GM10248 (cell line): Measurements from ENCODE around the gene FILIP1L.

Experiments used
- CTCF ChIA-PET: fragments of 300-600 bp; sonication (Branson Sonifier 250); formaldehyde crosslinking; extraction: SDS; loops from one replicate; lab custom pipeline; 2021; ENCODE audit warnings: antibody characterized with exemption; lab: Yijun Ruan, JAX
- POLR2A ChIA-PET: fragments of 350-650 bp; sonication (Branson Sonifier 250); formaldehyde crosslinking; extraction: SDS; loops from one replicate; lab custom pipeline; 2020; ENCODE audit warnings: antibody characterized with exemption; lab: Yijun Ruan, JAX
- DNase-seq: peaks from one replicate; pipeline ENCODE4 v3.0.0; 2012; ENCODE audit errors: extremely low spot score
- TF ChIP-seq, protein P1 (sequence below): IDR thresholded peaks from 2 replicates; pipeline ENCODE4 v1.5.1; 2012; ENCODE audit warnings: mild to moderate bottlenecking, low read depth; ENCODE audit errors: extremely low read depth, missing control alignments, control extremely low read depth

Gene FILIP1L

DNA sequence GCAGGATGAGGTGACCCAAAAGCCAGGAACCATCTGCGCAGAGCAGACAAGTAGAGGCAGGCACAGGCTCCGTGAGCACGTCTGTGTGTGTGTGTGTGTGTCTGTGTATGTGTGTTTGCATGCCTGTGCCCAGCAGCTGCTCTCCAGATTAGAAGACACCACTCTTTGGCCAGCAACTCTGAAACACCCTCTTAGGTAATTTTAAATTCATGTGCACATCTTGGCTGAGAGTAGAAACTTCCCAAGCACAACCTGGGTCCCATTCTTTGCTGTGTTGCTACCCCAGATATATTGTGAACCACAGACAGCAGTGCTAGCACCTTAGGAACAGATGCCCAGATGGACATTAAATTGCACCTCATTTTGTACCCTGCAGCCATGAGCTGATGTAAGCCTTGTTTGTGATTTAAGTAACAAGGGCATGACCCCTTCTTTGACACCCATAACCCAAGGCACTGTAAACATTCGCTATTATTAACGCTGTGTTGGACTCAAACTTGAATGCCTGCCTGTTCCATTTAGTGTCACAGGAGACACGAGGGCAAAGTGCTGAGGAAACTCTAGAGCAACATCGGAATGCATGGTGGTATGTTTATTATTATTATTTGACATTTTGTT lies at the start of gene FILIP1L:
TSS of gene FILIP1L (minus strand) at position 89 of the 618 bp plus-strand sequence.
- TF ChIP-seq, protein P1, sequence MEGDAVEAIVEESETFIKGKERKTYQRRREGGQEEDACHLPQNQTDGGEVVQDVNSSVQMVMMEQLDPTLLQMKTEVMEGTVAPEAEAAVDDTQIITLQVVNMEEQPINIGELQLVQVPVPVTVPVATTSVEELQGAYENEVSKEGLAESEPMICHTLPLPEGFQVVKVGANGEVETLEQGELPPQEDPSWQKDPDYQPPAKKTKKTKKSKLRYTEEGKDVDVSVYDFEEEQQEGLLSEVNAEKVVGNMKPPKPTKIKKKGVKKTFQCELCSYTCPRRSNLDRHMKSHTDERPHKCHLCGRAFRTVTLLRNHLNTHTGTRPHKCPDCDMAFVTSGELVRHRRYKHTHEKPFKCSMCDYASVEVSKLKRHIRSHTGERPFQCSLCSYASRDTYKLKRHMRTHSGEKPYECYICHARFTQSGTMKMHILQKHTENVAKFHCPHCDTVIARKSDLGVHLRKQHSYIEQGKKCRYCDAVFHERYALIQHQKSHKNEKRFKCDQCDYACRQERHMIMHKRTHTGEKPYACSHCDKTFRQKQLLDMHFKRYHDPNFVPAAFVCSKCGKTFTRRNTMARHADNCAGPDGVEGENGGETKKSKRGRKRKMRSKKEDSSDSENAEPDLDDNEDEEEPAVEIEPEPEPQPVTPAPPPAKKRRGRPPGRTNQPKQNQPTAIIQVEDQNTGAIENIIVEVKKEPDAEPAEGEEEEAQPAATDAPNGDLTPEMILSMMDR, result no peak
- ChIA-PET POLR2A (no interaction called here), CTCF (interaction anchor here (1.5 kb wide), 1 partner anchor 20 kb away, joined by 3 read pairs; no protein-coding TSS in a partner anchor)
- DNase-seq, result no peak

DNA sequence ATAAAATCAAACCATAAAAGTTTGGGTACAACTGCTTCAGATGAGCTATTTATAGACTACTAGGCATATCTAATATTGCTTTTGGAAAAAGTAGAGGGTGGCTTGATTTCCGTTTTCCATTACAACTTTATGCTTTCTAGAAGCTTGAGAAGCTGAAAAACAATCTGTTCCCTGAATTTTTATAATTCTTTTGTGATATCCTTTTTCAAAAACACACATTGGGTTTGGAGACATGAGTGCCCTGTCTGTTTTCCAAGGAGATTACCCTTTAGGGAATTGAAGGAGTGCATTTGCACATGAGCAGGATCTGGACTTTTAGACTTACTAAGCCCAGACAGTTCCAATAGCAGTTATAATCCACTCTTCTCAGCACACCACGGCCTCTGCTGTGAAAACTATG lies 49.5 kb upstream of the FILIP1L start:
- TF ChIP-seq, protein P1, result no peak
- ChIA-PET POLR2A (no interaction called here), CTCF (interaction anchor here (1.2 to 2.8 kb wide), 3 partner anchors 10 to 12 kb away, joined by 3 to 7 read pairs (median 3); no protein-coding TSS in a partner anchor)
- DNase-seq, result no peak

DNA sequence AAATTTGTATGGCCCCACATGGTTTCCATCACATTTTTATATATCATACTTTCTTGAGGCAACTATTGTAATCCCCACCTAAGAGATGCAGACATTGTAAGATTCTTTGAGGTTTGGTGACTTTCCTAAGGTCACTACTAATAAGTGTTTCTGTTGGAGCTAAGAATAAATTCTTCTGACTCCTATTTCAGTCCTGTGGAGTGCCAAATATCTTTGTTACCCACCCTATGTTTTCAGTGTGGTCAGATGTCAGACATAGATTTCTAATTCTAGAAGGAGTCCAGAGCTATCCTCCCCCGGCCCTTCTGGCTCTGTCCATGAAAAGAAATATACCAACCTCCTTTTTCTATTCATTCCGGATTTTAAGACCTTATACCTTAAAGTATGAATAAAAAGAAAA lies 46.2 kb upstream of the FILIP1L start:
- CTCF ChIA-PET, result interaction anchor here (0.8 to 2.5 kb wide), 4 partner anchors 9 to 329 kb away, joined by 3 to 6 read pairs (median 3); no protein-coding TSS in a partner anchor
- POLR2A ChIA-PET, result no interaction called here
- TF ChIP-seq, protein P1, result no peak
- DNase-seq, result no peak

DNA sequence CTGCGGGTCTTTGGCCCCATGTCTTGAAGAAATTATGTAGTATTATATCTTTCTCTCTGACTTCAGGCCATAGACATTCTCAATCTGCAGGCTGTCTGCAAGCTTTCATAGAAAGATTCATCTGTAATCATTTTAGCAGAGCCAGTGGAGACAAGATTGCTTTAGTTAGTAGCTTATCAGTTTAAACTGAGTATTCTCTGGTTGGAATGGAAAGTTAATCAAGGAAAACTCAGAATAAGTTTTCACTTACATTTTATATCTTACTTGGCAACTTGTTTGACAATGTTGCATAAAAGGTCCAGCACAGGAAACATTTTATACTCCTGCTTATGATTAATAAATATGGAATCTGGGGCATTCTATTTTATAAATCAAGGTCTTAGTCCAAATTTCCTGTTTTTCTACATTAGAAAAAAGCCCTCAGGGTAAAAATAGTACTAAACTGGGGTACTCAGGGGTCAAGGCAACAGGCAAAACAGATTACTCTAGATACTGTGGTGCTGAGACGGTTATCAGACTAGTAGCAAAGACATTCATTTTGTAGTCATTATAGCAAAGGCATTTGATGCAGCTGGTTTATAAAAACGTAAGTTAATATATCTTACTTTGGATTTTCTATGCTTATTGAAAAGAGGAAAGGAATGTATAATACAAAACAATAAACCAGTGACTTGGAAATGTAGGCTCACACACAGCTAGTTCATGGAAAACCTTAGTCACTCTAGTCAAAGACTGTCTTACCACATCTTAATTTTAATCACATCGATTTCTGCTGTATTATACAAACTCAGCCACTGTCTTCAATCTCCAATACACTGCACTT lies 45.2 kb upstream of the FILIP1L start:
- DNase-seq, result no peak
- ChIA-PET CTCF (interaction anchor here (0.8 to 2.5 kb wide), 5 partner anchors 8 to 95 kb away, joined by 3 to 6 read pairs (median 3); no protein-coding TSS in a partner anchor), POLR2A (no interaction called here)
- TF ChIP-seq, protein P1, result no peak

DNA sequence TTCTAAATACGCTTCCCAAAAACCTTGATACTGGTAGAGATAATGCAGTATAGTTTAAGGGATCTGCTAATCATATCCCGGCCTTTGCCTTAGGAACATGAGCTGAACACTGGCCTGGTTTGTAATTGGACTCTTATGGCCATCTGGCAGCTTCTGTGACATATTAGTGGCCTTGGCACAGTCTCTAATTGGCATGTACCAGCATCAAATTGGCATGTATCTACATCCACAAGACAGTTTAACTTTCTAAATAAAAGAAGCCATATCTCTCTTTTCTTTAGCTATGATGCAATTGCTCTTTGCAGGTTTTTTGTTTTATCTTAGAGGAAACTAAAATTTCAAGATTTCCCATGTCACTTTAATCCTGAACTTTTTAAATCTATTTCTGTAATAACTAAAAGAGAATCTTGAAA lies 44.6 kb upstream of the FILIP1L start:
- DNase-seq, result no peak
- POLR2A ChIA-PET, result no interaction called here
- TF ChIP-seq, protein P1, result no peak
- CTCF ChIA-PET, result interaction anchor here (0.9 to 2.5 kb wide), 4 partner anchors 15 to 94 kb away, joined by 3 to 6 read pairs (median 3); no protein-coding TSS in a partner anchor

DNA sequence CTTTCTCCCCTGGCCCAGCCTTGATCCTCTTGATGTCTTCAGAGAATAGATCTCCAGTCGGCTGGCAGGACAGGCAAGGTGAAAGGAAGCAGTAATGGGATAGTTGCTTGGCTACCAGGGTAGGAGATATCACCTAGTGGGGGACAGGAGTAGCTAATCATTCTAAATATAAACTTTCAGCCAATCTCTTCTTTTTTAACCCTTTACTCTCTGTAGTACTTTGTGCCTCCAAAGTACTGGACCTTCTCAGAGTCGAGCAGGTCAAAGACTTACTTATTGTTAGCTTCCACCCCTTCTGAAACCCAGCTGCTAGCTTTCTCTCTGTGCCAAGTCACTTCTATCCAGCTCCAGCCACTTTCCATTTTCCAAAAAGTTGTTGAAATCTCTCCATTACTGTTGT lies 43.4 kb upstream of the FILIP1L start:
- no peak for DNase-seq
- ChIA-PET POLR2A (no interaction called here), CTCF (interaction anchor here (1.4 kb wide), 1 partner anchor 22 kb away, joined by 3 read pairs; no protein-coding TSS in a partner anchor)
- TF ChIP-seq, protein P1, result no peak
